Measurements from ENCODE around the gene SANBR. TPM values are rescaled to one million over a fixed set of nuclear protein-coding genes. Genes with fewer than 3 reads are reported as not detected.
"Not testable (repeated sequence)": the region's sequence is repeated elsewhere in the genome, so short reads cannot be mapped to it uniquely, and the experiment has no call there.

SANBR gene
- total RNA-seq: 1 to 10 TPM; 4.0 to 6.1 TPM

- Mint-ChIP-seq H3K27me3 (no peaks in the 10 kb centered on the region), H3K36me3 (ENCODE audit: low read depth) (no peaks in the 10 kb centered on the region), H3K9me3 (no peaks in the 10 kb centered on the region), H3K4me1 (peaks cover 5% of the 10 kb centered on the region), H3K4me3 (peak within 1 kb of the TSS; percentile 89), H3K27ac (peak within 1 kb of the TSS; percentile 61)
- peak; percentile 98 for ATAC-seq (replicated peaks)
Measured at GRCh38 chr2:61065714-61066709, at the start of gene SANBR. TSS of gene SANBR (plus strand) at chr2:61065871. CDS start at chr2:61070351, 4,480 bp downstream.

GRCh38 chr2:61015976-61016375 is 49.7 kb upstream of the SANBR start:
- no peak for ATAC-seq (replicated peaks)
- H3K4me3 Mint-ChIP-seq: peak overlapping the region; percentile 99

GRCh38 chr2:61016392-61017002 is 49.2 kb upstream of the SANBR start:
- H3K36me3 Mint-ChIP-seq (ENCODE audit: low read depth): peaks cover 19% of the 10 kb centered on the region
- H3K4me1 Mint-ChIP-seq: peaks cover 21% of the 10 kb centered on the region
- peak overlapping the region; percentile 99 for H3K4me3 Mint-ChIP-seq
- H3K27ac Mint-ChIP-seq: peak overlapping the region; percentile 96
- H3K9me3 Mint-ChIP-seq: no peaks in the 10 kb centered on the region
- ATAC-seq (replicated peaks): peak; percentile 70
- no peaks in the 10 kb centered on the region for H3K27me3 Mint-ChIP-seq

More at GRCh38 chr2:61015976-61016375, 49.7 kb upstream of the SANBR start:
- Mint-ChIP-seq H3K27ac (peak overlapping the region; percentile 96), H3K27me3 (no peaks in the 10 kb centered on the region), H3K36me3 (ENCODE audit: low read depth) (peaks cover 16% of the 10 kb centered on the region), H3K9me3 (no peaks in the 10 kb centered on the region), H3K4me1 (peaks cover 21% of the 10 kb centered on the region)

- Mint-ChIP-seq H3K36me3 (ENCODE audit: low read depth) (peaks cover 25% of the 10 kb centered on the region), H3K4me1 (peaks cover 20% of the 10 kb centered on the region), H3K27ac (peak overlapping the region; percentile 96), H3K4me3 (peak overlapping the region; percentile 99), H3K27me3 (no peaks in the 10 kb centered on the region), H3K9me3 (no peaks in the 10 kb centered on the region)
- peak; percentile 68 for ATAC-seq (replicated peaks)
Measured at GRCh38 chr2:61017003-61017555, 48.6 kb upstream of the SANBR start.

- no peaks in the 10 kb centered on the region for H3K9me3 Mint-ChIP-seq
- peak within 1 kb of the TSS; percentile 96 for H3K27ac Mint-ChIP-seq
- H3K36me3 Mint-ChIP-seq (ENCODE audit: low read depth): peaks cover 30% of the 10 kb centered on the region
- H3K4me1 Mint-ChIP-seq: peaks cover 16% of the 10 kb centered on the region
- H3K4me3 Mint-ChIP-seq: peak within 1 kb of the TSS; percentile 99
- ATAC-seq (replicated peaks): peak; percentile 84
- H3K27me3 Mint-ChIP-seq: no peaks in the 10 kb centered on the region
Measured at GRCh38 chr2:61017556-61018317, 47.9 kb upstream of the SANBR start, which contains the start of the genes PEX13 and PUS10. TSS of gene PEX13 (plus strand) at chr2:61017720. CDS start at chr2:61017760, 40 bp downstream. TSS of gene PUS10 (minus strand) at chr2:61018255. CDS start at chr2:61011890, 6,365 bp downstream.

- Mint-ChIP-seq H3K4me3 (peak overlapping the region; percentile 99), H3K36me3 (ENCODE audit: low read depth) (peaks cover 32% of the 10 kb centered on the region)
- no peak for ATAC-seq (replicated peaks)
Measured at GRCh38 chr2:61018318-61018755, 47.3 kb upstream of the SANBR start.

GRCh38 chr2:61018798-61019197 is 46.9 kb upstream of the SANBR start:
- Mint-ChIP-seq H3K36me3 (ENCODE audit: low read depth) (peaks cover 37% of the 10 kb centered on the region), H3K9me3 (no peaks in the 10 kb centered on the region), H3K4me1 (peaks cover 8% of the 10 kb centered on the region), H3K27me3 (no peaks in the 10 kb centered on the region), H3K4me3 (peak overlapping the region; percentile 99), H3K27ac (peak overlapping the region; percentile 96)
- ATAC-seq (replicated peaks): no peak

More at GRCh38 chr2:61018318-61018755, 47.3 kb upstream of the SANBR start:
- Mint-ChIP-seq H3K9me3 (no peaks in the 10 kb centered on the region), H3K27ac (peak overlapping the region; percentile 96), H3K4me1 (peaks cover 10% of the 10 kb centered on the region), H3K27me3 (no peaks in the 10 kb centered on the region)

- Mint-ChIP-seq H3K9me3 (no peaks in the 10 kb centered on the region), H3K27ac (no peak overlapping the region), H3K36me3 (ENCODE audit: low read depth) (peaks cover 45% of the 10 kb centered on the region), H3K4me1 (peaks cover 8% of the 10 kb centered on the region), H3K4me3 (no peak overlapping the region), H3K27me3 (no peaks in the 10 kb centered on the region)
- no peak for ATAC-seq (replicated peaks)
Measured at GRCh38 chr2:61021228-61021660, 44.4 kb upstream of the SANBR start.

GRCh38 chr2:61023670-61024069 is 42.0 kb upstream of the SANBR start:
- no peak overlapping the region for H3K27ac Mint-ChIP-seq
- H3K9me3 Mint-ChIP-seq: no peaks in the 10 kb centered on the region
- no peak overlapping the region for H3K4me3 Mint-ChIP-seq
- no peaks in the 10 kb centered on the region for H3K27me3 Mint-ChIP-seq
- H3K4me1 Mint-ChIP-seq: peaks cover 5% of the 10 kb centered on the region
- no peak for ATAC-seq (replicated peaks)
- H3K36me3 Mint-ChIP-seq (ENCODE audit: low read depth): peaks cover 58% of the 10 kb centered on the region

- H3K4me3 Mint-ChIP-seq: no peak overlapping the region
- H3K27me3 Mint-ChIP-seq: no peaks in the 10 kb centered on the region
- H3K36me3 Mint-ChIP-seq (ENCODE audit: low read depth): peaks cover 60% of the 10 kb centered on the region
- no peaks in the 10 kb centered on the region for H3K9me3 Mint-ChIP-seq
- H3K4me1 Mint-ChIP-seq: peaks cover 5% of the 10 kb centered on the region
- H3K27ac Mint-ChIP-seq: no peak overlapping the region
- no peak for ATAC-seq (replicated peaks)
Measured at GRCh38 chr2:61029533-61029932, 36.1 kb upstream of the SANBR start.

GRCh38 chr2:61034592-61034991 is 31.1 kb upstream of the SANBR start:
- peaks cover 53% of the 10 kb centered on the region for H3K36me3 Mint-ChIP-seq (ENCODE audit: low read depth)
- H3K4me3 Mint-ChIP-seq; H3K27me3 Mint-ChIP-seq; H3K9me3 Mint-ChIP-seq; H3K27ac Mint-ChIP-seq; ATAC-seq (replicated peaks): not testable (repeated sequence)
- H3K4me1 Mint-ChIP-seq: peaks cover 16% of the 10 kb centered on the region

- not testable (repeated sequence) for H3K4me3 Mint-ChIP-seq; H3K9me3 Mint-ChIP-seq; ATAC-seq (replicated peaks); H3K27ac Mint-ChIP-seq; H3K27me3 Mint-ChIP-seq
- Mint-ChIP-seq H3K36me3 (ENCODE audit: low read depth) (peaks cover 42% of the 10 kb centered on the region), H3K4me1 (peaks cover 31% of the 10 kb centered on the region)
Measured at GRCh38 chr2:61036643-61037042, 29.0 kb upstream of the SANBR start.

- H3K9me3 Mint-ChIP-seq: no peaks in the 10 kb centered on the region
- ATAC-seq (replicated peaks): no peak
- no peak overlapping the region for H3K27ac Mint-ChIP-seq
- H3K27me3 Mint-ChIP-seq: no peaks in the 10 kb centered on the region
- H3K4me3 Mint-ChIP-seq: no peak overlapping the region
- peaks cover 32% of the 10 kb centered on the region for H3K36me3 Mint-ChIP-seq (ENCODE audit: low read depth)
- peaks cover 26% of the 10 kb centered on the region for H3K4me1 Mint-ChIP-seq
Measured at GRCh38 chr2:61042807-61043206, 22.9 kb upstream of the SANBR start.

Data from activated T-helper 17 cell treated with anti-CD3 and anti-CD28 coated beads, Interleukin-2, amount 50 U/mL, for 72 hours (primary cell).